SKM-1 (cell line): Measurements from ENCODE around the gene CCL19.
A peak's percentile ranks its signal among the peaks of the same experiment; 100 is the strongest.
"Not testable (repeated sequence)": the region's sequence is repeated elsewhere in the genome, so short reads cannot be mapped to it uniquely, and the experiment has no call there.

Experiments
- DNase-seq: peaks from one replicate; lab custom pipeline; 2025; ENCODE audit not compliant: unreplicated experiment; lab: John Stamatoyannopoulos, UW

The CCL19 gene

GRCh38 chr9:34690983-34691935 is at the start of gene CCL19:
Gene CCL19, minus strand, starts transcription at chr9:34691276. Its CDS starts 137 bp downstream, at chr9:34691139.
- no peak for DNase-seq

- DNase-seq = not testable (repeated sequence)
Observed at GRCh38 chr9:34740176-34740575, 49.1 kb upstream of the CCL19 start.

GRCh38 chr9:34737677-34738260 is 46.7 kb upstream of the CCL19 start:
- no peak for DNase-seq

GRCh38 chr9:34734720-34735119 is 43.6 kb upstream of the CCL19 start:
- no peak for DNase-seq

- no peak for DNase-seq
Observed at GRCh38 chr9:34732886-34733285, 41.8 kb upstream of the CCL19 start.

GRCh38 chr9:34732478-34732877 is 41.4 kb upstream of the CCL19 start:
- no peak for DNase-seq

GRCh38 chr9:34723141-34723540 is 32.1 kb upstream of the CCL19 start:
- DNase-seq = no peak

- DNase-seq = not testable (repeated sequence)
Observed at GRCh38 chr9:34719769-34720025, 28.6 kb upstream of the CCL19 start.

- no peak for DNase-seq
Observed at GRCh38 chr9:34719021-34719768, 28.1 kb upstream of the CCL19 start.

- no peak for DNase-seq
Observed at GRCh38 chr9:34717996-34718614, 27.0 kb upstream of the CCL19 start.

GRCh38 chr9:34716711-34717110 is 25.6 kb upstream of the CCL19 start:
- DNase-seq = no peak

GRCh38 chr9:34715639-34716215 is 24.7 kb upstream of the CCL19 start:
- no peak for DNase-seq

- no peak for DNase-seq
Observed at GRCh38 chr9:34714007-34714406, 22.9 kb upstream of the CCL19 start.

GRCh38 chr9:34712140-34712539 is 21.1 kb upstream of the CCL19 start:
- DNase-seq = no peak

- no peak for DNase-seq
Observed at GRCh38 chr9:34710023-34710422, 18.9 kb upstream of the CCL19 start, which contains the start of gene CCL21. Gene CCL21, minus strand, starts transcription at chr9:34710136. Its CDS starts 70 bp downstream, at chr9:34710066.

GRCh38 chr9:34709196-34709978 is 18.3 kb upstream of the CCL19 start:
- DNase-seq = no peak

- no peak for DNase-seq
Observed at GRCh38 chr9:34707130-34707529, 16.1 kb upstream of the CCL19 start.

- DNase-seq = peak; percentile 26
Observed at GRCh38 chr9:34701769-34702736, 11.0 kb upstream of the CCL19 start.
